HG03159 (cell line): ENCODE measurements around the gene CAMTA2.
A peak's percentile ranks its signal among the peaks of the same experiment; 100 is the strongest.

Experiments
- ATAC-seq: cut with Tn5 transposase; IDR thresholded peaks from one replicate; pipeline ENCODE4 v1.9.1; 2021; ENCODE audit warnings: mild to moderate bottlenecking, moderate library complexity; ENCODE audit not compliant: unreplicated experiment

CAMTA2 gene

GRCh38 chr17:4948166-4948930 lies 39.1 kb downstream of the CAMTA2 start, which contains the start of gene PFN1:
Gene PFN1 (minus strand): TSS chr17:4948530. CDS start chr17:4948394, 136 bp downstream.
- ATAC-seq, result peak; percentile 24

GRCh38 chr17:4947411-4948165 lies 39.9 kb downstream of the CAMTA2 start:
- ATAC-seq, result no peak

- no peak for ATAC-seq
These were observed 40.5 kb downstream of the CAMTA2 start for GRCh38 chr17:4947010-4947410.

GRCh38 chr17:4946312-4946976 lies 41.0 kb downstream of the CAMTA2 start:
- no peak for ATAC-seq

- no peak for ATAC-seq
These were observed 41.6 kb downstream of the CAMTA2 start for GRCh38 chr17:4945944-4946280.

- no peak for ATAC-seq
These were observed 42.1 kb downstream of the CAMTA2 start for GRCh38 chr17:4945176-4945943.

GRCh38 chr17:4944554-4945175 lies 42.8 kb downstream of the CAMTA2 start:
- ATAC-seq, result no peak

- ATAC-seq, result no peak
These were observed 43.3 kb downstream of the CAMTA2 start for GRCh38 chr17:4944163-4944553.

GRCh38 chr17:4942760-4943508 lies 44.5 kb downstream of the CAMTA2 start:
- ATAC-seq, result no peak

GRCh38 chr17:4941319-4941610 lies 46.2 kb downstream of the CAMTA2 start:
- no peak for ATAC-seq

GRCh38 chr17:4940555-4941318 lies 46.7 kb downstream of the CAMTA2 start:
- ATAC-seq, result no peak

- ATAC-seq, result peak; percentile 68
These were observed 47.5 kb downstream of the CAMTA2 start, which contains the start of the genes RNF167 and SLC25A11 for GRCh38 chr17:4939796-4940554. Gene RNF167 (plus strand): TSS chr17:4940268. CDS start chr17:4940910, 642 bp downstream. Gene SLC25A11 (minus strand): TSS chr17:4940046. CDS start chr17:4939910, 136 bp downstream.

- ATAC-seq, result no peak
These were observed 48.0 kb downstream of the CAMTA2 start for GRCh38 chr17:4939546-4939795.

- no peak for ATAC-seq
These were observed 48.6 kb downstream of the CAMTA2 start for GRCh38 chr17:4938688-4939545.

- no peak for ATAC-seq
These were observed 49.4 kb downstream of the CAMTA2 start for GRCh38 chr17:4938069-4938491.

- no peak for ATAC-seq
These were observed 49.9 kb downstream of the CAMTA2 start for GRCh38 chr17:4937553-4937952.

GRCh38 chr17:4936436-4936835 lies 51.0 kb downstream of the CAMTA2 start:
- no peak for ATAC-seq

- ATAC-seq, result no peak
These were observed 51.8 kb downstream of the CAMTA2 start for GRCh38 chr17:4935650-4936049.
